ENCODE measurements around the gene NPFFR1. TPM values are rescaled to one million over a fixed set of nuclear protein-coding genes. Genes with fewer than 3 reads are reported as not detected.

Gene NPFFR1
- total RNA-seq, 1 experiment from 2014 or later = not detected

- no peak overlapping the region for H3K4me2 ChIP-seq (ENCODE audit: insufficient read depth, insufficient read length, low read length)
Observed at GRCh38 chr10:70265032-70265689, 18.6 kb downstream of the NPFFR1 start.

More at GRCh38 chr10:70265032-70265689, 18.6 kb downstream of the NPFFR1 start:
- Histone ChIP-seq H2AFZ (ENCODE audit: low read length) (no peak overlapping the region), H2BK12ac (ENCODE audit: insufficient read length, low read depth, low read length) (no peak overlapping the region), H3K14ac (ENCODE audit: insufficient read depth, low read length) (no peak overlapping the region), H2BK15ac (ENCODE audit: low read depth, low read length) (no peak overlapping the region), H2BK5ac (ENCODE audit: insufficient read length, low read length) (no peak overlapping the region), H3K18ac (ENCODE audit: insufficient read length, low read depth, low read length) (no peak overlapping the region), H3K27me3 (ENCODE audit: insufficient read depth, low read length) (no peaks in the 10 kb centered on the region), H3K4ac (ENCODE audit: low read depth, low read length) (no peak overlapping the region), H2BK20ac (ENCODE audit: low read depth, low read length, poor library complexity, severe bottlenecking) (no peak overlapping the region), H3K27ac (ENCODE audit: insufficient read length, low read depth, low read length) (no peak overlapping the region), H3K79me1 (ENCODE audit: insufficient read depth, low read depth, low read length, poor library complexity, severe bottlenecking) (no peaks in the 10 kb centered on the region), H3K79me2 (ENCODE audit: insufficient read depth, low read length) (no peaks in the 10 kb centered on the region), H2BK120ac (ENCODE audit: low read depth, low read length, poor library complexity, severe bottlenecking) (no peak overlapping the region), H3K4me1 (ENCODE audit: insufficient read depth, low read length) (0 out of 2 replicates have a peak, but pooled peaks cover 3% of the 10 kb centered on the region), H2AK5ac (ENCODE audit: insufficient read length, low read length) (no peak overlapping the region), H4K91ac (ENCODE audit: insufficient read length, low read depth, low read length) (no peak overlapping the region), H3K9me3 (ENCODE audit: control insufficient read depth, low read depth, low read length) (no peaks in the 10 kb centered on the region), H4K20me1 (ENCODE audit: control insufficient read depth, insufficient read depth, insufficient read length) (no peaks in the 10 kb centered on the region), H4K5ac (ENCODE audit: insufficient read length, low read depth, low read length) (no peak overlapping the region), H3K23me2 (ENCODE audit: insufficient read length, low read depth, low read length, poor library complexity, severe bottlenecking) (no peaks in the 10 kb centered on the region), H3T11ph (ENCODE audit: low read length) (no peak overlapping the region), H3K23ac (ENCODE audit: insufficient read length, low read depth, low read length) (no peak overlapping the region), H3K56ac (ENCODE audit: insufficient read length, low read depth, low read length) (no peak overlapping the region), H4K8ac (replicated peaks; ENCODE audit: insufficient read length, low read depth, low read length) (no peak overlapping the region), H3K9ac (ENCODE audit: extremely low read depth, insufficient read length, low read length) (no peak overlapping the region)
- Mint-ChIP-seq H3K4me3 (no peak overlapping the region), H3K27me3 (ENCODE audit: low read depth) (peaks cover 14% of the 10 kb centered on the region), H3K27ac (no peak overlapping the region), H3K36me3 (ENCODE audit: insufficient read depth in 1 of 3, low read depth in 3 of 3) (no peaks in the 10 kb centered on the region), H3K4me1 (peaks cover 0 to 5% of the 10 kb centered on the region in 2 experiments; a peak in 2 of 4 replicates), H3K9me3 (no peaks in the 10 kb centered on the region; a peak in 2 of 5 replicates)
- no CpG with 5 or more reads among the region's 10 CpGs for WGBS (ENCODE audit: extremely low coverage, insufficient read length, low lambda C conversion rate)
- peak; percentile 88 for DNase-seq
- TF ChIP-seq CTCF (conservative IDR thresholded peaks at IDR 0.05) = peak; percentile 73
